NOMO-1 treated with dmso at 0.1 percent for 144 hours (cell line): ENCODE data around the gene HIBCH.

Experiments
- DNase-seq: peaks from one replicate; lab custom pipeline; 2025; ENCODE audit not compliant: unreplicated experiment; lab: John Stamatoyannopoulos, UW

HIBCH gene

GRCh38 chr2:190199109-190199508 is 120.5 kb downstream of the HIBCH start:
- no peak for DNase-seq

GRCh38 chr2:190197143-190197720 is 122.4 kb downstream of the HIBCH start:
- no peak for DNase-seq

GRCh38 chr2:190190507-190191162 is 129.0 kb downstream of the HIBCH start:
- no peak for DNase-seq

GRCh38 chr2:190188289-190188688 is 131.3 kb downstream of the HIBCH start:
- no peak for DNase-seq

GRCh38 chr2:190186238-190186637 is 133.4 kb downstream of the HIBCH start:
- no peak for DNase-seq

GRCh38 chr2:190185380-190185779 is 134.2 kb downstream of the HIBCH start:
- no peak for DNase-seq

- no peak for DNase-seq
Observed at GRCh38 chr2:190184460-190184859, 135.2 kb downstream of the HIBCH start.

- no peak for DNase-seq
Observed at GRCh38 chr2:190183539-190183938, 136.1 kb downstream of the HIBCH start.

GRCh38 chr2:190182071-190182524 is 137.5 kb downstream of the HIBCH start:
- no peak for DNase-seq

- DNase-seq, result no peak
Observed at GRCh38 chr2:190181123-190181669, 138.4 kb downstream of the HIBCH start.

GRCh38 chr2:190180313-190181122 is 139.1 kb downstream of the HIBCH start:
- no peak for DNase-seq

GRCh38 chr2:190179754-190180312 is 139.8 kb downstream of the HIBCH start:
- no peak for DNase-seq

GRCh38 chr2:190178066-190178722 is 141.4 kb downstream of the HIBCH start:
- DNase-seq, result no peak

- no peak for DNase-seq
Observed at GRCh38 chr2:190177249-190178040, 142.2 kb downstream of the HIBCH start.

- no peak for DNase-seq
Observed at GRCh38 chr2:190173392-190173791, 146.2 kb downstream of the HIBCH start.

- no peak for DNase-seq
Observed at GRCh38 chr2:190170673-190171072, 149.0 kb downstream of the HIBCH start.

- no peak for DNase-seq
Observed at GRCh38 chr2:190169221-190170072, 150.2 kb downstream of the HIBCH start.

GRCh38 chr2:190167702-190168101 is 151.9 kb downstream of the HIBCH start:
- no peak for DNase-seq

- no peak for DNase-seq
Observed at GRCh38 chr2:190165491-190165890, 154.1 kb downstream of the HIBCH start.
